CD4-positive, alpha-beta memory T cell (primary cell): Measurements from ENCODE around the gene NLGN3. TPM values are rescaled to one million over a fixed set of nuclear protein-coding genes. Genes with fewer than 3 reads are reported as not detected.

ENCODE experiments used
- CTCF ChIA-PET: fragments of 350-600 bp; sonication (Branson Sonifier 250); formaldehyde crosslinking; loops from one replicate; lab custom pipeline; 2021; ENCODE audit warnings: inconsistent platforms; ENCODE audit not compliant: partially characterized antibody; lab: Charles Lee
- POLR2A ChIA-PET: fragments of 350-600 bp; sonication (Branson Sonifier 250); formaldehyde crosslinking; loops from one replicate; lab custom pipeline; 2021; ENCODE audit not compliant: partially characterized antibody; lab: Charles Lee
- DNase-seq, 5 donors: peaks; one replicate each; pipeline versions ENCODE4 v3.0.0 to v3.0.0-alpha.2; 2020 to 2022; ENCODE audit warnings: mixed read lengths in 1 of 5
- H3K27ac ChIP-seq: one replicate; pipeline ENCODE4 v1.7.0; 2013; ENCODE audit warnings: low read depth, low read length
- H3K27me3 ChIP-seq: 2 replicates; pipeline ENCODE4 v1.7.0; 2013; ENCODE audit warnings: mild to moderate bottlenecking, low read length, moderate library complexity; ENCODE audit not compliant: insufficient read depth
- H3K36me3 ChIP-seq: 2 replicates; pipeline ENCODE4 v1.7.0; 2013; ENCODE audit warnings: mild to moderate bottlenecking, low read length, moderate library complexity; ENCODE audit not compliant: insufficient read depth
- H3K4me1 ChIP-seq: 2 replicates; pipeline ENCODE4 v1.7.0; 2013; ENCODE audit warnings: mild to moderate bottlenecking, low read length, moderate library complexity; ENCODE audit not compliant: insufficient read depth
- H3K4me3 ChIP-seq, 2 donors: one replicate each; pipeline ENCODE4 v1.7.0; 2013; ENCODE audit warnings: low read length in 2 of 2, mild to moderate bottlenecking in 1 of 2
- H3K9me3 ChIP-seq, 2 donors: one replicate each; pipeline ENCODE4 v1.7.0; 2013; ENCODE audit warnings: low read length in 2 of 2, control low read depth in 1 of 2; ENCODE audit not compliant: control insufficient read depth in 1 of 2
- H3K27ac Mint-ChIP-seq, 7 donors: one replicate each; pipeline ENCODE4 v1.8.0; 2020 to 2021; ENCODE audit warnings: mixed read lengths in 7 of 7, mild to moderate bottlenecking in 6 of 7, inconsistent platforms in 3 of 7, moderate library complexity in 3 of 7
- H3K27me3 Mint-ChIP-seq, 2 donors: one replicate each; pipeline ENCODE4 v1.8.0; 2020 to 2021; ENCODE audit warnings: mixed read lengths in 2 of 2
- H3K36me3 Mint-ChIP-seq, 2 donors: one replicate each; pipeline ENCODE4 v1.8.0; 2020 to 2021; ENCODE audit warnings: mixed read lengths in 2 of 2, inconsistent platforms in 1 of 2, mild to moderate bottlenecking in 1 of 2
- H3K4me1 Mint-ChIP-seq, 4 donors: one replicate each; pipeline ENCODE4 v1.8.0; 2020 to 2021; ENCODE audit warnings: mixed read lengths in 4 of 4, mild to moderate bottlenecking in 1 of 4
- H3K4me3 Mint-ChIP-seq, 8 donors: one replicate each; pipeline ENCODE4 v1.8.0; 2020 to 2021; ENCODE audit warnings: mixed read lengths in 8 of 8, mild to moderate bottlenecking in 7 of 8, moderate library complexity in 6 of 8, inconsistent platforms in 3 of 8
- H3K9me3 Mint-ChIP-seq, 8 donors: one replicate each; pipeline ENCODE4 v1.8.0; 2020 to 2021; ENCODE audit warnings: mixed read lengths in 8 of 8, mild to moderate bottlenecking in 5 of 8, inconsistent platforms in 3 of 8, moderate library complexity in 1 of 8
- intact Hi-C: fragments of 100-400 bp; cut with micrococcal nuclease; formaldehyde crosslinking; loops from one replicate; pipeline ENCODE4 v1.15.1; 2023
- polyA plus RNA-seq, 2 donors: library from polyadenylated mRNA; unstranded; fragments of 300-500 nt; fragmentation: Illumina TruSeq; gene quantifications; one replicate each; pipeline ENCODE4 v1.2.3, GENCODE V29; 2021
- total RNA-seq, 2 experiments: library from RNA; stranded (reverse); gene quantifications; one replicate each; pipeline ENCODE4 v1.2.3, GENCODE V29; 2021

Gene NLGN3
- total RNA-seq (1 to 10 TPM; 2.2 to 2.3 TPM), polyA plus RNA-seq (under 1 TPM; 0.21 to 0.25 TPM)

GRCh38 chrX:71144651-71145050 lies at the start of gene NLGN3:
Gene NLGN3, plus strand, starts transcription at chrX:71144841. Its CDS starts 2,909 bp downstream, at chrX:71147750.
- H3K36me3 ChIP-seq: no peaks in the 10 kb centered on the region
- no peaks in the 10 kb centered on the region for H3K9me3 ChIP-seq
- H3K4me3 ChIP-seq: no peak within 1 kb of the TSS
- no peak within 1 kb of the TSS for H3K27ac ChIP-seq
- H3K4me1 Mint-ChIP-seq: peaks cover 6 to 10% (median 8%) of the 10 kb centered on the region in 4 donors
- intact Hi-C loops: no loop called here
- peaks cover 11% of the 10 kb centered on the region for H3K4me1 ChIP-seq
- ChIA-PET POLR2A (interaction anchor here (1.5 kb wide), 1 partner anchor 34 kb away, joined by 4 read pairs; the partner anchor contains the start of gene IL2RG), CTCF (no interaction called here)
- H3K9me3 Mint-ChIP-seq: peaks cover 0 to 3% (median 0%) of the 10 kb centered on the region in 8 donors
- H3K36me3 Mint-ChIP-seq: peaks cover 4 to 18% of the 10 kb centered on the region in 2 donors
- no peaks in the 10 kb centered on the region for H3K27me3 ChIP-seq
- peak within 1 kb of the TSS in 3 of 8 donors; percentile 17 to 62 (median 39) for H3K4me3 Mint-ChIP-seq
- peak within 1 kb of the TSS in 4 of 7 donors; percentile 3 to 85 (median 47) for H3K27ac Mint-ChIP-seq
- DNase-seq: no peak
- H3K27me3 Mint-ChIP-seq: no peaks in the 10 kb centered on the region

- Mint-ChIP-seq H3K9me3 (no peaks in the 10 kb centered on the region), H3K36me3 (peaks cover 0 to 2% of the 10 kb centered on the region in 2 donors), H3K4me3 (peak overlapping the region; percentile 64 to 99 (median 94)), H3K4me1 (peaks cover 20 to 41% (median 33%) of the 10 kb centered on the region in 4 donors), H3K27ac (peak overlapping the region in 6 of 7 donors; percentile 44 to 99 (median 94)), H3K27me3 (no peaks in the 10 kb centered on the region)
- Histone ChIP-seq H3K4me1 (peaks cover 34% of the 10 kb centered on the region), H3K36me3 (no peaks in the 10 kb centered on the region), H3K9me3 (no peaks in the 10 kb centered on the region), H3K4me3 (peak overlapping the region; percentile 36 to 66), H3K27me3 (no peaks in the 10 kb centered on the region), H3K27ac (peak overlapping the region; percentile 72)
- intact Hi-C loops: loop anchor here (1.0 kb wide), 2 partner anchors 27 to 87 kb away; partner anchors contain the start of gene SNX12
- POLR2A ChIA-PET: no interaction called here
- DNase-seq: no peak
- CTCF ChIA-PET: no interaction called here
Measured at GRCh38 chrX:71095033-71095432, 49.6 kb upstream of the NLGN3 start.

- Mint-ChIP-seq H3K9me3 (no peaks in the 10 kb centered on the region), H3K36me3 (peaks cover 0 to 2% of the 10 kb centered on the region in 2 donors), H3K4me3 (peak within 1 kb of the TSS; percentile 90 to 99 (median 97)), H3K27me3 (no peaks in the 10 kb centered on the region), H3K4me1 (peaks cover 22 to 44% (median 36%) of the 10 kb centered on the region in 4 donors), H3K27ac (peak within 1 kb of the TSS; percentile 89 to 99 (median 97))
- peaks cover 34% of the 10 kb centered on the region for H3K4me1 ChIP-seq
- H3K4me3 ChIP-seq: peak within 1 kb of the TSS; percentile 36 to 66
- ChIA-PET CTCF (interaction anchor here (1.1 to 2.8 kb wide), 4 partner anchors 16 to 35 kb away, joined by 3 to 36 read pairs (median 10); partner anchors contain the start of genes IL2RG and MED12), POLR2A (interaction anchor here (0.9 to 2.8 kb wide), 10 partner anchors 9 to 188 kb away, joined by 3 to 38 read pairs (median 7); partner anchors contain the start of genes CXorf65, IL2RG, MED12 and NONO)
- intact Hi-C loops: loop anchor here (1.0 kb wide), 2 partner anchors 27 to 87 kb away; partner anchors contain the start of gene SNX12
- no peaks in the 10 kb centered on the region for H3K9me3 ChIP-seq
- H3K27me3 ChIP-seq: no peaks in the 10 kb centered on the region
- no peaks in the 10 kb centered on the region for H3K36me3 ChIP-seq
- DNase-seq: peak; percentile 85 to 94 (median 89)
- H3K27ac ChIP-seq: peak within 1 kb of the TSS; percentile 72
Measured at GRCh38 chrX:71095555-71095980, 49.1 kb upstream of the NLGN3 start, which contains the start of gene FOXO4. Gene FOXO4, plus strand, starts transcription at chrX:71095851. Its CDS starts 678 bp downstream, at chrX:71096529.

GRCh38 chrX:71095981-71096759 lies 48.5 kb upstream of the NLGN3 start:
- ChIA-PET POLR2A (interaction anchor here (0.7 to 2.8 kb wide), 11 partner anchors 8 to 187 kb away, joined by 3 to 38 read pairs (median 7); partner anchors contain the start of genes CXorf65, IL2RG, MED12 and NONO), CTCF (interaction anchor here (1.1 to 2.8 kb wide), 4 partner anchors 16 to 34 kb away, joined by 3 to 36 read pairs (median 10); partner anchors contain the start of genes IL2RG and MED12)
- intact Hi-C loops: loop anchor here (1.0 to 2.0 kb wide), 3 partner anchors 28 to 159 kb away; partner anchors contain the start of genes SNX12 and ZMYM3
- Histone ChIP-seq H3K4me3 (peak overlapping the region; percentile 23 to 66), H3K36me3 (no peaks in the 10 kb centered on the region), H3K27me3 (no peaks in the 10 kb centered on the region), H3K9me3 (no peaks in the 10 kb centered on the region), H3K27ac (peak overlapping the region; percentile 72), H3K4me1 (peaks cover 40% of the 10 kb centered on the region)
- H3K36me3 Mint-ChIP-seq: peaks cover 0 to 2% of the 10 kb centered on the region in 2 donors
- H3K4me3 Mint-ChIP-seq: peak overlapping the region; percentile 90 to 99 (median 97)
- peak overlapping the region; percentile 89 to 99 (median 97) for H3K27ac Mint-ChIP-seq
- no peaks in the 10 kb centered on the region for H3K9me3 Mint-ChIP-seq
- no peaks in the 10 kb centered on the region for H3K27me3 Mint-ChIP-seq
- DNase-seq: peak in 1 of 5 donors; percentile 83
- peaks cover 25 to 50% (median 39%) of the 10 kb centered on the region in 4 donors for H3K4me1 Mint-ChIP-seq

GRCh38 chrX:71096760-71097032 lies 47.9 kb upstream of the NLGN3 start:
- H3K4me3 Mint-ChIP-seq: peak overlapping the region; percentile 90 to 99 (median 97)
- peaks cover 29 to 55% (median 45%) of the 10 kb centered on the region in 4 donors for H3K4me1 Mint-ChIP-seq
- H3K27me3 ChIP-seq: no peaks in the 10 kb centered on the region
- peak overlapping the region; percentile 72 for H3K27ac ChIP-seq
- H3K36me3 ChIP-seq: no peaks in the 10 kb centered on the region
- peaks cover 45% of the 10 kb centered on the region for H3K4me1 ChIP-seq
- CTCF ChIA-PET: interaction anchor here (1.1 to 2.8 kb wide), 5 partner anchors 15 to 34 kb away, joined by 3 to 36 read pairs (median 10); partner anchors contain the start of genes IL2RG and MED12
- H3K9me3 Mint-ChIP-seq: no peaks in the 10 kb centered on the region
- peak overlapping the region in 1 of 2 donors; percentile 66 for H3K4me3 ChIP-seq
- no peaks in the 10 kb centered on the region for H3K9me3 ChIP-seq
- H3K36me3 Mint-ChIP-seq: peaks cover 0 to 2% of the 10 kb centered on the region in 2 donors
- H3K27me3 Mint-ChIP-seq: no peaks in the 10 kb centered on the region
- no peak for DNase-seq
- intact Hi-C loops: loop anchor here (2.0 kb wide), 1 partner anchor 158 kb away; the partner anchor contains the start of gene ZMYM3
- H3K27ac Mint-ChIP-seq: peak overlapping the region; percentile 16 to 97 (median 74)
- POLR2A ChIA-PET: interaction anchor here (0.7 to 2.8 kb wide), 9 partner anchors 8 to 85 kb away, joined by 3 to 38 read pairs (median 7); partner anchors contain the start of genes CXorf65, IL2RG, MED12 and SNX12

GRCh38 chrX:71098302-71098701 lies 46.3 kb upstream of the NLGN3 start:
- Mint-ChIP-seq H3K9me3 (no peaks in the 10 kb centered on the region), H3K27me3 (no peaks in the 10 kb centered on the region), H3K4me3 (peak overlapping the region in 6 of 8 donors; percentile 36 to 77 (median 65)), H3K4me1 (peaks cover 34 to 72% (median 60%) of the 10 kb centered on the region in 4 donors), H3K27ac (peak overlapping the region; percentile 53 to 90 (median 86)), H3K36me3 (peaks cover 0 to 2% of the 10 kb centered on the region in 2 donors)
- H3K27me3 ChIP-seq: no peaks in the 10 kb centered on the region
- H3K4me3 ChIP-seq: no peak overlapping the region
- DNase-seq: peak; percentile 80 to 84 (median 83)
- no peaks in the 10 kb centered on the region for H3K9me3 ChIP-seq
- intact Hi-C loops: loop anchor here (1.0 kb wide), 4 partner anchors 13 to 81 kb away; partner anchors contain the start of genes IL2RG and MED12
- ChIA-PET POLR2A (interaction anchor here (1.4 to 2.8 kb wide), 2 partner anchors 13 to 20 kb away, joined by 4 to 38 read pairs; partner anchors contain the start of genes IL2RG and MED12), CTCF (interaction anchor here (1.0 to 2.8 kb wide), 5 partner anchors 14 to 82 kb away, joined by 3 to 36 read pairs (median 8); partner anchors contain the start of genes IL2RG and MED12)
- H3K36me3 ChIP-seq: no peaks in the 10 kb centered on the region
- H3K27ac ChIP-seq: peak overlapping the region; percentile 46
- H3K4me1 ChIP-seq: peaks cover 61% of the 10 kb centered on the region
